K562 (cell line): ENCODE data around the gene RPS27. TPM values are rescaled to one million over a fixed set of nuclear protein-coding genes. Genes with fewer than 3 reads are reported as not detected.

Source experiments
- BCL6 ChIP-seq: fragments of 250-450 bp; sonication (Bioruptor Pico); IDR thresholded peaks from 2 replicates; pipeline ENCODE4 v1.4.0; 2020
- HDAC6 ChIP-seq: IDR thresholded peaks from 2 replicates; pipeline ENCODE4 v1.6.1; 2012; ENCODE audit warnings: low read depth, mild to moderate bottlenecking, control low read depth, inconsistent platforms, low read length, moderate library complexity
- KLF10 ChIP-seq: fragments of 250-450 bp; sonication (Bioruptor Pico); IDR thresholded peaks from 2 replicates; pipeline ENCODE4 v1.6.1; 2021; ENCODE audit warnings: matching md5 sums
- NONO ChIP-seq, 2 experiments: fragments of 200-400 bp in 1 of 2; fragments of 450-650 bp in 1 of 2; formaldehyde crosslinking in 1 of 2; IDR thresholded peaks; 2 replicates each; pipeline ENCODE4 v1.6.1; 2017; ENCODE audit warnings: low read depth in 2 of 2, mild to moderate bottlenecking in 2 of 2, moderate library complexity in 2 of 2, low read length in 1 of 2
- PHB ChIP-seq: fragments of 250-450 bp; sonication (Bioruptor Pico); IDR thresholded peaks from 2 replicates; pipeline ENCODE4 v1.5.0; 2021
- RBM15 ChIP-seq: fragments of 200-400 bp; formaldehyde crosslinking; IDR thresholded peaks from 2 replicates; pipeline ENCODE4 v1.6.1; 2018; ENCODE audit warnings: mild to moderate bottlenecking, low read length, moderate library complexity; ENCODE audit not compliant: insufficient read depth
- THRA ChIP-seq: fragments of 450-650 bp; IDR thresholded peaks from 2 replicates; pipeline ENCODE4 v1.6.1; 2017; ENCODE audit warnings: mild to moderate bottlenecking, moderate library complexity
- ZBTB33 ChIP-seq: sonication (generic); formaldehyde crosslinking; IDR thresholded peaks from 2 replicates; pipeline ENCODE4 v1.8.1; 2023; ENCODE audit warnings: mild to moderate bottlenecking, missing genetic modification reagents
- ZNF143 ChIP-seq: sonication (generic); formaldehyde crosslinking; IDR thresholded peaks from 2 replicates; pipeline ENCODE4 v1.9.0; 2022; ENCODE audit warnings: mild to moderate bottlenecking, missing genetic modification reagents
- ZNF3 ChIP-seq: fragments of 250-450 bp; sonication (Bioruptor Pico); IDR thresholded peaks from 2 replicates; pipeline ENCODE4 v1.5.0; 2021; ENCODE audit warnings: mild to moderate bottlenecking, moderate library complexity
- ZNF318 ChIP-seq, 2 experiments: fragments of 450-650 bp; IDR thresholded peaks; 2 replicates each; pipeline ENCODE4 v1.6.1; 2016; ENCODE audit warnings: mild to moderate bottlenecking in 2 of 2, borderline replicate concordance in 1 of 2, low read depth in 1 of 2, moderate library complexity in 1 of 2
- ZNF445 ChIP-seq: fragments of 250-450 bp; sonication (Bioruptor Pico); IDR thresholded peaks from 2 replicates; pipeline ENCODE4 v1.4.0; 2020; ENCODE audit warnings: low read depth, mild to moderate bottlenecking, moderate library complexity
- ZNF583 ChIP-seq: fragments of 250-450 bp; sonication (Bioruptor Pico); IDR thresholded peaks from 2 replicates; pipeline ENCODE4 v1.4.0; 2020
- polyA plus RNA-seq, 8 experiments: library from polyadenylated mRNA; depleted of rRNA in 4 of 8; stranded (reverse) in 5 of 8; unstranded in 3 of 8; fragments of >200 nt; fragmentation: Nextera tagmentation in 2 of 8; fragmentation: Illumina TruSeq in 1 of 8; extraction: Ambion mirVana in 2 of 8; extraction: Trizol in 1 of 8; gene quantifications; 2 replicates each; pipeline versions ENCODE4 v1.2.1 to v1.2.3, GENCODE V29; 2011 to 2014; ENCODE audit warnings: inconsistent platforms in 1 of 8, missing spikeins in 1 of 8
- total RNA-seq, 7 experiments: library from RNA; depleted of rRNA in 6 of 7; stranded (reverse); fragments of >200 nt in 6 of 7; fragmentation: Illumina TruSeq in 2 of 7; extraction: Trizol in 2 of 7; gene quantifications; 2 replicates each; pipeline versions ENCODE4 v1.2.1 to v1.2.3, GENCODE V29; 2011 to 2021; ENCODE audit warnings: low replicate concordance in 1 of 7

RPS27 gene
- total and polyA plus RNA-seq, 9 of the 15 experiments (the other 6 are each of a cell fraction or from before 2014, with no cell fraction given): 2,091 to 9,377 (median 6,706) TPM

GRCh38 chr1:153958111-153958960, 32.2 kb upstream of the RPS27 start, which contains the start of gene CRTC2 (continued):
- no peak for TF ChIP-seq ZNF318 (IDR thresholded peaks at IDR 0.05; ENCODE audit: borderline replicate concordance in 1 of 2, low read depth in 1 of 2)
- no peak for TF ChIP-seq ZNF445
- no peak for TF ChIP-seq HDAC6
- no peak for TF ChIP-seq ZBTB33 (CRISPR knock-in tag)
- TF ChIP-seq THRA: no peak
- peak; percentile 99 for TF ChIP-seq ZNF143 (CRISPR knock-in tag)
- TF ChIP-seq KLF10: no peak
- no peak for TF ChIP-seq NONO (IDR thresholded peaks at IDR 0.05; ENCODE audit: low read depth in 2 of 2, low read length in 1 of 2)
- TF ChIP-seq ZNF583 (CRISPR knock-in tag): 0 out of 2 replicates have a peak, but pooled peaks have one; percentile 65
- no peak for TF ChIP-seq ZNF3 (CRISPR knock-in tag)
- peak; percentile 80 for TF ChIP-seq BCL6 (CRISPR knock-in tag)
- no peak for TF ChIP-seq RBM15
- TF ChIP-seq PHB (CRISPR knock-in tag): no peak
